ENCODE results near the gene SYNPR. TPM values are rescaled to one million over a fixed set of nuclear protein-coding genes. Genes with fewer than 3 reads are reported as not detected.

Gene SYNPR
- total RNA-seq, 1 experiment from 2014 or later: 0.17 TPM

GRCh38 chr3:63557912-63558311 lies 279.8 kb downstream of the SYNPR start:
- no peak overlapping the region for H2BK120ac ChIP-seq (ENCODE audit: low read depth, low read length, poor library complexity, severe bottlenecking)
- H3K14ac ChIP-seq (ENCODE audit: insufficient read depth, low read length): no peak overlapping the region
- H2AK5ac ChIP-seq (ENCODE audit: insufficient read length, low read length): no peak overlapping the region
- Mint-ChIP-seq H3K4me1 (peaks cover 14 to 18% of the 10 kb centered on the region in 2 experiments), H3K36me3 (ENCODE audit: insufficient read depth in 1 of 3, low read depth in 3 of 3) (no peaks in the 10 kb centered on the region), H3K27me3 (ENCODE audit: low read depth) (no peaks in the 10 kb centered on the region), H3K27ac (no peak overlapping the region), H3K4me3 (no peak overlapping the region), H3K9me3 (no peaks in the 10 kb centered on the region)
- no peak for TF ChIP-seq CTCF (conservative IDR thresholded peaks at IDR 0.05)
- no peak overlapping the region for H2AFZ ChIP-seq (ENCODE audit: low read length)
- H3K23ac ChIP-seq (ENCODE audit: insufficient read length, low read depth, low read length): no peak overlapping the region
- H3K9ac ChIP-seq (ENCODE audit: extremely low read depth, insufficient read length, low read length): no peak overlapping the region
- no peak overlapping the region for H3T11ph ChIP-seq (ENCODE audit: low read length)
- H3K4ac ChIP-seq (ENCODE audit: low read depth, low read length): no peak overlapping the region
- no peaks in the 10 kb centered on the region for H3K79me2 ChIP-seq (ENCODE audit: insufficient read depth, low read length)
- no peak for DNase-seq
- H3K4me2 ChIP-seq (ENCODE audit: insufficient read depth, insufficient read length, low read length): no peak overlapping the region
- H2BK20ac ChIP-seq (ENCODE audit: low read depth, low read length, poor library complexity, severe bottlenecking): no peak overlapping the region
- H2BK12ac ChIP-seq (ENCODE audit: insufficient read length, low read depth, low read length): no peak overlapping the region
- H3K56ac ChIP-seq (ENCODE audit: insufficient read length, low read depth, low read length): no peak overlapping the region
- no peaks in the 10 kb centered on the region for H4K20me1 ChIP-seq (ENCODE audit: control insufficient read depth, insufficient read depth, insufficient read length)
- H4K8ac ChIP-seq (replicated peaks; ENCODE audit: insufficient read length, low read depth, low read length): no peak overlapping the region
- no peak overlapping the region for H2BK5ac ChIP-seq (ENCODE audit: insufficient read length, low read length)
- H3K4me1 ChIP-seq (ENCODE audit: insufficient read depth, low read length): no peaks in the 10 kb centered on the region
- no peak overlapping the region for H3K27ac ChIP-seq (ENCODE audit: insufficient read length, low read depth, low read length)
- H3K9me3 ChIP-seq (ENCODE audit: control insufficient read depth, low read depth, low read length): no peaks in the 10 kb centered on the region
- no peak overlapping the region for H2BK15ac ChIP-seq (ENCODE audit: low read depth, low read length)
- no peaks in the 10 kb centered on the region for H3K23me2 ChIP-seq (ENCODE audit: insufficient read length, low read depth, low read length, poor library complexity, severe bottlenecking)
- H3K79me1 ChIP-seq (ENCODE audit: insufficient read depth, low read depth, low read length, poor library complexity, severe bottlenecking): no peaks in the 10 kb centered on the region
- no peak overlapping the region for H3K18ac ChIP-seq (ENCODE audit: insufficient read length, low read depth, low read length)
- H4K5ac ChIP-seq (ENCODE audit: insufficient read length, low read depth, low read length): no peak overlapping the region
- no peak overlapping the region for H4K91ac ChIP-seq (ENCODE audit: insufficient read length, low read depth, low read length)
- no peaks in the 10 kb centered on the region for H3K27me3 ChIP-seq (ENCODE audit: insufficient read depth, low read length)

Data from H9 (cell line).